OCI-LY1 (cell line): ENCODE results near the gene ADAD2.

ENCODE experiments used
- H2AFZ ChIP-seq: fragments of 200-600 bp; sonication (generic), shearing (Covaris generic); 2 replicates; pipeline ENCODE4 v1.6.0; 2014; ENCODE audit warnings: antibody characterized with exemption, mild to moderate bottlenecking, low read length
- H3F3A ChIP-seq: fragments of 200-600 bp; sonication (generic), shearing (Covaris generic); 2 replicates; pipeline ENCODE4 v1.6.0; 2014; ENCODE audit warnings: mild to moderate bottlenecking, antibody characterized with exemption, low read length, moderate library complexity; ENCODE audit not compliant: insufficient read depth
- H3K27ac ChIP-seq: fragments of 200-600 bp; sonication (generic); 2 replicates; pipeline ENCODE4 v1.5.1; 2014; ENCODE audit warnings: low read length, mixed run types, mild to moderate bottlenecking, low read depth; ENCODE audit not compliant: poor library complexity, severe bottlenecking
- H3K27me3 ChIP-seq: fragments of 200-600 bp; sonication (generic); 2 replicates; pipeline ENCODE4 v1.6.0; 2014; ENCODE audit warnings: antibody characterized with exemption, mild to moderate bottlenecking, low read length, moderate library complexity; ENCODE audit not compliant: insufficient read depth
- H3K36me3 ChIP-seq: fragments of 200-600 bp; sonication (generic); 2 replicates; pipeline ENCODE4 v1.6.1; 2014; ENCODE audit warnings: mild to moderate bottlenecking, antibody characterized with exemption, low read length, moderate library complexity, mixed read lengths; ENCODE audit not compliant: insufficient read depth
- H3K4me1 ChIP-seq: fragments of 200-600 bp; sonication (generic); 2 replicates; pipeline ENCODE4 v1.5.1; 2014; ENCODE audit warnings: mild to moderate bottlenecking, low read length, moderate library complexity; ENCODE audit not compliant: insufficient read depth, severe bottlenecking
- H3K4me2 ChIP-seq: fragments of 200-600 bp; sonication (generic), shearing (Covaris generic); 2 replicates; pipeline ENCODE4 v1.6.1; 2014; ENCODE audit warnings: low read length
- H3K4me3 ChIP-seq: fragments of 200-600 bp; sonication (generic); 2 replicates; pipeline ENCODE4 v1.5.1; 2014; ENCODE audit warnings: low read length, low read depth, mild to moderate bottlenecking, mixed read lengths; ENCODE audit not compliant: poor library complexity, severe bottlenecking
- H3K79me2 ChIP-seq: fragments of 200-600 bp; shearing (Covaris generic); 2 replicates; pipeline ENCODE4 v1.6.1; 2016; ENCODE audit warnings: mixed run types, low read length, mixed read lengths; ENCODE audit not compliant: insufficient read depth
- H3K9ac ChIP-seq: fragments of 200-600 bp; sonication (generic), shearing (Covaris generic); 2 replicates; pipeline ENCODE4 v1.6.1; 2014; ENCODE audit warnings: mild to moderate bottlenecking, low read length, mixed read lengths
- H3K9me2 ChIP-seq: fragments of 200-600 bp; sonication (generic), shearing (Covaris generic); 2 replicates; pipeline ENCODE4 v1.6.1; 2014; ENCODE audit warnings: low read depth, mild to moderate bottlenecking, low read length, mixed read lengths
- H3K9me3 ChIP-seq: fragments of 200-600 bp; shearing (Covaris generic); 2 replicates; pipeline ENCODE4 v1.6.1; 2014; ENCODE audit warnings: low read length, mixed read lengths
- H4K20me1 ChIP-seq: fragments of 200-600 bp; sonication (generic), shearing (Covaris generic); 2 replicates; pipeline ENCODE4 v1.6.0; 2016; ENCODE audit warnings: mild to moderate bottlenecking, low read length; ENCODE audit not compliant: insufficient read depth
- EZH2 ChIP-seq: fragments of 200-600 bp; sonication (generic), shearing (Covaris generic); IDR thresholded peaks from 2 replicates; pipeline ENCODE4 v1.8.0; 2017; ENCODE audit warnings: borderline replicate concordance, mixed run types, mild to moderate bottlenecking, antibody characterized with exemption, low read length, moderate library complexity, mixed read lengths
- TF ChIP-seq, protein P1 (sequence below): fragments of 200-600 bp; sonication (generic), shearing (Covaris generic); IDR thresholded peaks from 2 replicates; pipeline ENCODE4 v1.5.1; 2017; ENCODE audit warnings: mild to moderate bottlenecking, antibody characterized with exemption, low read length, moderate library complexity, mixed read lengths

ADAD2 gene

DNA sequence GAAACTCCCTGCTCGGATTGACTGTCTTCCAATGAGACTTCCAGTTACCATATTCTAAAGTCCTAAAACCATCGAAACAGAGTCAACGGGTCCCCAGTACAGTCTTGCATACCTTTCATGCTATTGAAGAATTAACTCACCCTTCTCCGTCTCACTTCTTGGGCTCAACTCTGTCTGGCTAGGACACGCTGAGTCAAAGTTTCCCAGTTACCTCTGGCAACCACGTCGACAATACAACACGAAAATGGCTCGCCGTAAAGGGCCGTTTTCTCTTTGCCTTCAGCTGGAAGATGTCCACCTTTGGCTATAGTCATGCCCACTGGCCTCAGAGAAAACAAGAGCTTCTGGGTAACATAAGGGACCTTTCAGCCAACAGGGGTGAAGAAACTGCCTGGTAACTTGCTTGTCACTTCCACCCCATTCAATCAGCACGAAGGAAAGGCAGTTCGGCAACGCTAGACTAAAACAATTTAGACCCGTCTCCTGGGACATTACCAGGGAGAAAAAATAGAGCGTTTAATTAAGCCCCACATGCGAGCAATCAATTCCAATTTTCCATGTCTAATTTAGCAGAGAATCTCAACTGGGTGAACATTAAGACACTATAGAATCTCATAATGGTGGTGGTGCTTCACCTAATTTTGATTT lies 27.3 kb downstream of the ADAD2 start:
- Histone ChIP-seq H3K9ac (no peak overlapping the region), H3K36me3 (no peaks in the 10 kb centered on the region)

DNA sequence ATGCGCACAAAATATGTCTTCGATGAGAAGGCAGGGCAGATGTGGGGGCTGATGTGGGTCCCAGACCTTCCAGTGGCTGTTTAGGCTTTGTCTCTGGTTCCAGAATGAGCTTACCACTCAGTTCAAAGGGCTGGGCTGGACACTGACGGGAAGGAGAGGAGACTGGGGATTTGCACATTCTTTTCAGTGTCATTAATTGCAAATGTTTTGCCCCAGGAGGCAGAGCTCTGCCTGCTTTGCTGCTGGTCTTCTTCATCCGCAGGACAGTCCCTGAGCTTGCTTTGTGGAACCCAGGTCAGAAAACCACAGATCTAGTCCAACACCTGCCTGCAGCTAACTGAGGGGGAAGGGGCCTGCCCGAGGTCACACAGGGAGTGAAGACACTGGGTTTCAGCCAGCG lies 28.0 kb downstream of the ADAD2 start:
- Histone ChIP-seq H3K9me2 (no peaks in the 10 kb centered on the region), H3K9me3 (no peaks in the 10 kb centered on the region), H3K27me3 (peaks cover 16% of the 10 kb centered on the region; the same call in 1 of the 2 replicates), H3K4me1 (no peaks in the 10 kb centered on the region), H4K20me1 (no peaks in the 10 kb centered on the region), H3K4me3 (no peak overlapping the region), H3K9ac (no peak overlapping the region), H3F3A (no peaks in the 10 kb centered on the region), H3K79me2 (no peaks in the 10 kb centered on the region), H3K27ac (no peak overlapping the region), H3K36me3 (no peaks in the 10 kb centered on the region), H3K4me2 (no peak overlapping the region), H2AFZ (no peak overlapping the region)
- TF ChIP-seq, protein P1, sequence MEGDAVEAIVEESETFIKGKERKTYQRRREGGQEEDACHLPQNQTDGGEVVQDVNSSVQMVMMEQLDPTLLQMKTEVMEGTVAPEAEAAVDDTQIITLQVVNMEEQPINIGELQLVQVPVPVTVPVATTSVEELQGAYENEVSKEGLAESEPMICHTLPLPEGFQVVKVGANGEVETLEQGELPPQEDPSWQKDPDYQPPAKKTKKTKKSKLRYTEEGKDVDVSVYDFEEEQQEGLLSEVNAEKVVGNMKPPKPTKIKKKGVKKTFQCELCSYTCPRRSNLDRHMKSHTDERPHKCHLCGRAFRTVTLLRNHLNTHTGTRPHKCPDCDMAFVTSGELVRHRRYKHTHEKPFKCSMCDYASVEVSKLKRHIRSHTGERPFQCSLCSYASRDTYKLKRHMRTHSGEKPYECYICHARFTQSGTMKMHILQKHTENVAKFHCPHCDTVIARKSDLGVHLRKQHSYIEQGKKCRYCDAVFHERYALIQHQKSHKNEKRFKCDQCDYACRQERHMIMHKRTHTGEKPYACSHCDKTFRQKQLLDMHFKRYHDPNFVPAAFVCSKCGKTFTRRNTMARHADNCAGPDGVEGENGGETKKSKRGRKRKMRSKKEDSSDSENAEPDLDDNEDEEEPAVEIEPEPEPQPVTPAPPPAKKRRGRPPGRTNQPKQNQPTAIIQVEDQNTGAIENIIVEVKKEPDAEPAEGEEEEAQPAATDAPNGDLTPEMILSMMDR: no peak
- no peak for TF ChIP-seq EZH2

More for the DNA sequence above, 27.3 kb downstream of the ADAD2 start:
- H3K9me2 ChIP-seq: no peaks in the 10 kb centered on the region
- H3F3A ChIP-seq: no peaks in the 10 kb centered on the region
- no peak overlapping the region for H3K27ac ChIP-seq
- no peak overlapping the region for H3K4me3 ChIP-seq
- no peaks in the 10 kb centered on the region for H4K20me1 ChIP-seq
- H3K79me2 ChIP-seq: no peaks in the 10 kb centered on the region
- TF ChIP-seq, protein P1: no peak
- no peak for TF ChIP-seq EZH2
- H3K9me3 ChIP-seq: no peaks in the 10 kb centered on the region
- 0 out of 2 replicates have a peak, but pooled peaks cover 16% of the 10 kb centered on the region for H3K27me3 ChIP-seq
- H3K4me2 ChIP-seq: no peak overlapping the region
- H3K4me1 ChIP-seq: no peaks in the 10 kb centered on the region
- H2AFZ ChIP-seq: no peak overlapping the region

DNA sequence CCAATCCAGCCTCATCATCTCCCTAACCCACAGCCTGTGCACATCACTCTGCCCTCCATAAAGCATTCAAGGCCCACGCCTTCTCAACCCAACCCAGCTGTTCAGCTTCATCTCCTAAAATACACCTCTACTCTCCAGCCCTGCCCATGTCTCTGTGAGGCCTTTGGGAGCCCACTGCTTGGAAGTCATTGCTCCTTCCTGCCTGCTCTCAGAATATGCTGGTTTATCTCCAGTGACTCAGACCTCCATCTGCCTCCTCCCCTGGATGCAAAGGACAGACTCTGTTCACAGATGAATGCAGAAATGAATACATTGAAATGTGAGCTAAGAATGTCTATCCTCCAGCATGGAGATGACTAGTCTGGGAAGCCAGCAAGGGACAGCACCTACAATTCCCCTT lies 29.9 kb downstream of the ADAD2 start:
- Histone ChIP-seq H3K79me2 (no peaks in the 10 kb centered on the region), H3K27me3 (peaks cover 5% of the 10 kb centered on the region; the same call in 1 of the 2 replicates), H3F3A (no peaks in the 10 kb centered on the region), H3K4me2 (no peak overlapping the region), H3K9me2 (no peaks in the 10 kb centered on the region), H3K9me3 (no peaks in the 10 kb centered on the region), H2AFZ (no peak overlapping the region), H3K36me3 (no peaks in the 10 kb centered on the region), H3K9ac (no peak overlapping the region), H3K27ac (no peak overlapping the region), H3K4me3 (no peak overlapping the region), H4K20me1 (no peaks in the 10 kb centered on the region), H3K4me1 (no peaks in the 10 kb centered on the region)
- TF ChIP-seq, protein P1: no peak
- TF ChIP-seq EZH2: no peak
